ENCODE results near the gene ITPR3. TPM values are rescaled to one million over a fixed set of nuclear protein-coding genes. Genes with fewer than 3 reads are reported as not detected.

Gene ITPR3
- total and polyA plus RNA-seq, 2 of the 13 experiments (the other 11 are each of a cell fraction or from before 2014, with no cell fraction given), result 3.8 to 21.4 TPM

DNA sequence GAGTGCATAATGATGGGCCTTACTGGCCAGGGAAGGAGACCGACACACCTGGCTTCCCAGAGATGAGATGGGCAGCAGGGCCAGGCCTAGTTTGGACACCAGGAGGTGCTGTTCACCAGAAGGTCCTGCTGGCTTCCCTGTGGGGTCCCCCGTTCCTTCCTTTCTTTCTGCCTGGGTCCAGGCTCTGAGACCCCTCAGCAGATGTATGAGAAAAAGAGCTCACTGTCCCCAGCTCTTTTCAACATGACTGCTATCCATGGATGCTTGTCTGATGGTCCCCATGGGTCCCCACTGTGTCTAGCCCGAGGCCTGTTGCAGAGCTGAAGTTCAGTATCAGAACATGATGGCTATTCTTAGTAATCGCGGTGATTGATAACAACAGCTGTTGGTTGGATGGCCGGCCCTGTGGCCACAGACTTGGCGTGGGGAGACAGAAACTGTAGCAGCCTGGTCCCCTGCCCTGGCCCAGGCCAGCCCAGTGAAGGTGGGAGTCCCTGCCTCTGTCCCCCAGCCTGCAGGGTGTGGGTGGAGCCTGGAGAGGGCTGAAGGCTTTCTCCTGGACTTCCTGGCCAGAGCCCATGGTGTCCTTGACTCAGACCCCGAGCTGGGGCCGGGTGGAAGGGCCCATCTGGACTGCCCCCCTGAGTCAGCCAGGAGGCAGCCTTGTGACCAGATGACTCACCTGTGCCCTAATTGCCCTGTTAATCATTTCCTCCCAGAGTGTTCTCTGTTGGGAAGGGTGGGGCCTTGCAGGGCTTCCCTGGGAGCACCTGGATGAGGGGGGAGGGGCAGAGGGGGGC, 31.2 kb upstream of the ITPR3 start (continued):
- TF ChIP-seq, protein P1, sequence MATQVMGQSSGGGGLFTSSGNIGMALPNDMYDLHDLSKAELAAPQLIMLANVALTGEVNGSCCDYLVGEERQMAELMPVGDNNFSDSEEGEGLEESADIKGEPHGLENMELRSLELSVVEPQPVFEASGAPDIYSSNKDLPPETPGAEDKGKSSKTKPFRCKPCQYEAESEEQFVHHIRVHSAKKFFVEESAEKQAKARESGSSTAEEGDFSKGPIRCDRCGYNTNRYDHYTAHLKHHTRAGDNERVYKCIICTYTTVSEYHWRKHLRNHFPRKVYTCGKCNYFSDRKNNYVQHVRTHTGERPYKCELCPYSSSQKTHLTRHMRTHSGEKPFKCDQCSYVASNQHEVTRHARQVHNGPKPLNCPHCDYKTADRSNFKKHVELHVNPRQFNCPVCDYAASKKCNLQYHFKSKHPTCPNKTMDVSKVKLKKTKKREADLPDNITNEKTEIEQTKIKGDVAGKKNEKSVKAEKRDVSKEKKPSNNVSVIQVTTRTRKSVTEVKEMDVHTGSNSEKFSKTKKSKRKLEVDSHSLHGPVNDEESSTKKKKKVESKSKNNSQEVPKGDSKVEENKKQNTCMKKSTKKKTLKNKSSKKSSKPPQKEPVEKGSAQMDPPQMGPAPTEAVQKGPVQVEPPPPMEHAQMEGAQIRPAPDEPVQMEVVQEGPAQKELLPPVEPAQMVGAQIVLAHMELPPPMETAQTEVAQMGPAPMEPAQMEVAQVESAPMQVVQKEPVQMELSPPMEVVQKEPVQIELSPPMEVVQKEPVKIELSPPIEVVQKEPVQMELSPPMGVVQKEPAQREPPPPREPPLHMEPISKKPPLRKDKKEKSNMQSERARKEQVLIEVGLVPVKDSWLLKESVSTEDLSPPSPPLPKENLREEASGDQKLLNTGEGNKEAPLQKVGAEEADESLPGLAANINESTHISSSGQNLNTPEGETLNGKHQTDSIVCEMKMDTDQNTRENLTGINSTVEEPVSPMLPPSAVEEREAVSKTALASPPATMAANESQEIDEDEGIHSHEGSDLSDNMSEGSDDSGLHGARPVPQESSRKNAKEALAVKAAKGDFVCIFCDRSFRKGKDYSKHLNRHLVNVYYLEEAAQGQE (IDR thresholded peaks at IDR 0.05; ENCODE audit: borderline replicate concordance in 1 of 2, low read depth in 1 of 2, low read length in 2 of 2), result no peak
- TF ChIP-seq ZNF274 (CRISPR knock-in tag; IDR thresholded peaks at IDR 0.05), result 0 out of 2 replicates have a peak, but pooled peaks have one; percentile 11
- no peak for TF ChIP-seq CBX2 (IDR thresholded peaks at IDR 0.05; ENCODE audit: low read depth, low read length)
- TF ChIP-seq CBX2 (CRISPR knock-in tag; IDR thresholded peaks at IDR 0.05; ENCODE audit: low read depth), result no peak
- no peak for TF ChIP-seq TBL1XR1 (IDR thresholded peaks at IDR 0.05; ENCODE audit: borderline replicate concordance, low read length, partially characterized antibody)
- TF ChIP-seq, protein P2, sequence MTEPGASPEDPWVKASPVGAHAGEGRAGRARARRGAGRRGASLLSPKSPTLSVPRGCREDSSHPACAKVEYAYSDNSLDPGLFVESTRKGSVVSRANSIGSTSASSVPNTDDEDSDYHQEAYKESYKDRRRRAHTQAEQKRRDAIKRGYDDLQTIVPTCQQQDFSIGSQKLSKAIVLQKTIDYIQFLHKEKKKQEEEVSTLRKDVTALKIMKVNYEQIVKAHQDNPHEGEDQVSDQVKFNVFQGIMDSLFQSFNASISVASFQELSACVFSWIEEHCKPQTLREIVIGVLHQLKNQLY (CRISPR knock-in tag; IDR thresholded peaks at IDR 0.05), result peak; percentile 96
- TF ChIP-seq, protein P3, sequence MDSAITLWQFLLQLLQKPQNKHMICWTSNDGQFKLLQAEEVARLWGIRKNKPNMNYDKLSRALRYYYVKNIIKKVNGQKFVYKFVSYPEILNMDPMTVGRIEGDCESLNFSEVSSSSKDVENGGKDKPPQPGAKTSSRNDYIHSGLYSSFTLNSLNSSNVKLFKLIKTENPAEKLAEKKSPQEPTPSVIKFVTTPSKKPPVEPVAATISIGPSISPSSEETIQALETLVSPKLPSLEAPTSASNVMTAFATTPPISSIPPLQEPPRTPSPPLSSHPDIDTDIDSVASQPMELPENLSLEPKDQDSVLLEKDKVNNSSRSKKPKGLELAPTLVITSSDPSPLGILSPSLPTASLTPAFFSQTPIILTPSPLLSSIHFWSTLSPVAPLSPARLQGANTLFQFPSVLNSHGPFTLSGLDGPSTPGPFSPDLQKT (CRISPR knock-in tag; IDR thresholded peaks at IDR 0.05; ENCODE audit: borderline replicate concordance), result no peak
- TF ChIP-seq ZFP90 (CRISPR knock-in tag; IDR thresholded peaks at IDR 0.05; ENCODE audit: borderline replicate concordance), result peak; percentile 70; the same call in 1 of the 2 replicates
- peak; percentile 49 for TF ChIP-seq YY1 (IDR thresholded peaks at IDR 0.05; ENCODE audit: insufficient read depth, insufficient replicate concordance, low read depth, low read length)
- TF ChIP-seq RXRA (CRISPR knock-in tag; IDR thresholded peaks at IDR 0.05), result no peak; the same call in 1 of the 2 replicates
- TF ChIP-seq RAD21 (CRISPR knock-in tag; IDR thresholded peaks at IDR 0.05), result peak; percentile 98
- 0 out of 2 replicates have a peak, but pooled peaks have one; percentile 56 for TF ChIP-seq FIP1L1 (IDR thresholded peaks at IDR 0.05; ENCODE audit: borderline replicate concordance, insufficient read depth, low read depth, low read length)
- no peak for TF ChIP-seq LCORL (IDR thresholded peaks at IDR 0.05)
- TF ChIP-seq LCORL (CRISPR knock-in tag; IDR thresholded peaks at IDR 0.05), result peak; percentile 88
- TF ChIP-seq, protein P4, sequence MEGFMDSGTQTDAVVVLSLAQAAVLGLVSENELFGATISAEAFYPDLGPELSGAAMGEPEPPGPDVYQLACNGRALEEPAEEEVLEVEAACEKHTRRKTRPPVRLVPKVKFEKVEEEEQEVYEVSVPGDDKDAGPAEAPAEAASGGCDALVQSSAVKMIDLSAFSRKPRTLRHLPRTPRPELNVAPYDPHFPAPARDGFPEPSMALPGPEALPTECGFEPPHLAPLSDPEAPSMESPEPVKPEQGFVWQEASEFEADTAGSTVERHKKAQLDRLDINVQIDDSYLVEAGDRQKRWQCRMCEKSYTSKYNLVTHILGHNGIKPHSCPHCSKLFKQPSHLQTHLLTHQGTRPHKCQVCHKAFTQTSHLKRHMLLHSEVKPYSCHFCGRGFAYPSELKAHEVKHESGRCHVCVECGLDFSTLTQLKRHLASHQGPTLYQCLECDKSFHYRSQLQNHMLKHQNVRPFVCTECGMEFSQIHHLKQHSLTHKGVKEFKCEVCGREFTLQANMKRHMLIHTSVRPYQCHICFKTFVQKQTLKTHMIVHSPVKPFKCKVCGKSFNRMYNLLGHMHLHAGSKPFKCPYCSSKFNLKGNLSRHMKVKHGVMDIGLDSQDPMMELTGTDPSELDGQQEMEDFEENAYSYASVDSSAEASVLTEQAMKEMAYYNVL (CRISPR knock-in tag; IDR thresholded peaks at IDR 0.05; ENCODE audit: borderline replicate concordance), result peak; percentile 83
- TF ChIP-seq, protein P5, sequence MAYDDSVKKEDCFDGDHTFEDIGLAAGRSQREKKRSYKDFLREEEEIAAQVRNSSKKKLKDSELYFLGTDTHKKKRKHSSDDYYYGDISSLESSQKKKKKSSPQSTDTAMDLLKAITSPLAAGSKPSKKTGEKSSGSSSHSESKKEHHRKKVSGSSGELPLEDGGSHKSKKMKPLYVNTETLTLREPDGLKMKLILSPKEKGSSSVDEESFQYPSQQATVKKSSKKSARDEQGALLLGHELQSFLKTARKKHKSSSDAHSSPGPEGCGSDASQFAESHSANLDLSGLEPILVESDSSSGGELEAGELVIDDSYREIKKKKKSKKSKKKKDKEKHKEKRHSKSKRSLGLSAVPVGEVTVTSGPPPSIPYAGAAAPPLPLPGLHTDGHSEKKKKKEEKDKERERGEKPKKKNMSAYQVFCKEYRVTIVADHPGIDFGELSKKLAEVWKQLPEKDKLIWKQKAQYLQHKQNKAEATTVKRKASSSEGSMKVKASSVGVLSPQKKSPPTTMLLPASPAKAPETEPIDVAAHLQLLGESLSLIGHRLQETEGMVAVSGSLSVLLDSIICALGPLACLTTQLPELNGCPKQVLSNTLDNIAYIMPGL (CRISPR knock-in tag; IDR thresholded peaks at IDR 0.05; ENCODE audit: borderline replicate concordance in 1 of 2, low read depth in 1 of 2), result peak; percentile 71 to 78
- TF ChIP-seq DNMT3B (CRISPR knock-in tag; conservative IDR thresholded peaks at IDR 0.05), result no peak; the same call in 1 of the 2 replicates
- peak; percentile 41; the same call in 1 of the 2 replicates for TF ChIP-seq KMT2B (CRISPR knock-in tag; IDR thresholded peaks at IDR 0.05)

All from HepG2 (cell line).